Caco-2 (cell line): ENCODE data around the gene STK10. TPM values are rescaled to one million over a fixed set of nuclear protein-coding genes. Genes with fewer than 3 reads are reported as not detected.

Experiments used
- BruUV-seq: library from RNA; stranded (reverse); fragments of 400-500 nt; replicated peaks from 2 replicates; lab custom pipeline; 2021; lab: Mats Ljungman, UMichigan
- CTCF ChIA-PET: fragments of 300-600 bp; sonication (Branson Sonifier 250); formaldehyde crosslinking; loops from one replicate; lab custom pipeline; 2022; ENCODE audit warnings: antibody characterized with exemption; lab: Charles Lee
- POLR2A ChIA-PET: fragments of 300-600 bp; sonication (Branson Sonifier 250); formaldehyde crosslinking; loops from one replicate; lab custom pipeline; 2022; ENCODE audit warnings: antibody characterized with exemption; lab: Charles Lee
- DNase-seq, 2 experiments: peaks; one replicate each; pipeline versions ENCODE4 v3.0.0 to v3.0.0-alpha.2; 2020 to 2022
- H3K27me3 ChIP-seq: replicated peaks from 2 replicates; pipeline ENCODE4 v1.6.0; 2011; ENCODE audit warnings: low read length; ENCODE audit not compliant: control insufficient read depth, insufficient read depth
- H3K36me3 ChIP-seq: 2 replicates; pipeline ENCODE4 v1.5.1; 2011; ENCODE audit warnings: low read length; ENCODE audit not compliant: control insufficient read depth, insufficient read depth
- H3K4me1 ChIP-seq: fragments of 250-450 bp; sonication (Bioruptor Pico); 2 replicates; pipeline ENCODE4 v1.5.1; 2020; ENCODE audit warnings: mild to moderate bottlenecking
- H3K4me3 ChIP-seq: 2 replicates; pipeline ENCODE4 v1.5.1; 2011; ENCODE audit warnings: low read depth, mild to moderate bottlenecking, control low read depth, low read length
- H3K9me3 ChIP-seq: fragments of 250-450 bp; sonication (Bioruptor Pico); 2 replicates; pipeline ENCODE4 v1.5.1; 2020; ENCODE audit warnings: mild to moderate bottlenecking, moderate library complexity
- H3K27ac Mint-ChIP-seq: one replicate; pipeline ENCODE4 v1.8.0; 2022; ENCODE audit warnings: mixed read lengths; ENCODE audit not compliant: unreplicated experiment
- H3K27me3 Mint-ChIP-seq: one replicate; pipeline ENCODE4 v1.8.0; 2022; ENCODE audit warnings: mixed read lengths; ENCODE audit not compliant: insufficient read depth, unreplicated experiment
- H3K36me3 Mint-ChIP-seq: one replicate; pipeline ENCODE4 v1.8.0; 2022; ENCODE audit warnings: mild to moderate bottlenecking, mixed read lengths; ENCODE audit not compliant: insufficient read depth, unreplicated experiment
- H3K4me1 Mint-ChIP-seq: one replicate; pipeline ENCODE4 v1.8.0; 2022; ENCODE audit warnings: low read depth, mixed read lengths; ENCODE audit not compliant: unreplicated experiment
- H3K4me3 Mint-ChIP-seq: one replicate; pipeline ENCODE4 v1.8.0; 2022; ENCODE audit warnings: mild to moderate bottlenecking, moderate library complexity, mixed read lengths; ENCODE audit not compliant: unreplicated experiment
- H3K9me3 Mint-ChIP-seq: one replicate; pipeline ENCODE4 v1.8.0; 2022; ENCODE audit warnings: mixed read lengths; ENCODE audit not compliant: unreplicated experiment
- intact Hi-C: fragments of 100-400 bp; cut with micrococcal nuclease; formaldehyde crosslinking; loops from one replicate; pipeline ENCODE4 v1.10.0; 2022; ENCODE audit not compliant: unreplicated experiment
- total RNA-seq: library from RNA; stranded (reverse); gene quantifications from 2 replicates; pipeline ENCODE4 v1.2.3, GENCODE V29; 2022
- TF ChIP-seq, protein P1 (sequence below), 2 experiments: fragments of 200-600 bp in 1 of 2; IDR thresholded peaks; 1 replicate in 1 of 2; 2 replicates in 1 of 2; pipeline versions ENCODE4 v1.5.1 to v1.8.0; 2011 to 2022; ENCODE audit warnings: antibody characterized with exemption in 1 of 2, control low read depth in 1 of 2, inconsistent platforms in 1 of 2, low read depth in 1 of 2, low read length in 1 of 2, mild to moderate bottlenecking in 1 of 2, moderate library complexity in 1 of 2; ENCODE audit not compliant: insufficient read depth in 1 of 2, severe bottlenecking in 1 of 2, unreplicated experiment in 1 of 2

STK10 gene
- total RNA-seq, 1 experiment from 2014 or later: 10.3 TPM

DNA sequence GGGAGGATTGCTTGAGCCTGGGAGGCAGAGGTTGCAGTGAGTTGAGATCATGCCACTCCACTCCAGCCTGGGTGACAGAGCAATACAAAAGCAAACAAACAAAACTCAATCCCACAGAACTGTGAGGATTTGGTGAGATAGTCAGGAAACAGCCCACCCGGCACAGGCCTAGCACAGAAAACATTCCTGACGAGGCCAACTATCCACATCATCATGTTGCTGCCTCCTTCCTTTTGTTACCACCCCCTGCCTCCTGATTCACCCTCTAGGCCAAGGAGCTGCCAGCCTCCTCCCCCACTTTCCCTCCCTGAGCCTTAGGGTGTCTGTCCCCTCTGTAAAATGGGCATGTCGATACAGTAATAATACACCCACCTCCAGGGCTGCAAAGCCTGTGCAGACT, 39.0 kb downstream of the STK10 start:
- no peaks in the 10 kb centered on the region for H3K27me3 ChIP-seq
- H3K4me3 Mint-ChIP-seq: no peak overlapping the region
- no peak for DNase-seq
- H3K27me3 Mint-ChIP-seq: no peaks in the 10 kb centered on the region
- H3K4me1 Mint-ChIP-seq: peaks cover 36% of the 10 kb centered on the region
- no peak overlapping the region for H3K4me3 ChIP-seq
- H3K4me1 ChIP-seq: peaks cover 29% of the 10 kb centered on the region
- POLR2A ChIA-PET: no interaction called here
- no peaks in the 10 kb centered on the region for H3K36me3 Mint-ChIP-seq
- no peaks in the 10 kb centered on the region for H3K9me3 ChIP-seq
- intact Hi-C loops: no loop called here
- CTCF ChIA-PET: no interaction called here
- no peaks in the 10 kb centered on the region for H3K9me3 Mint-ChIP-seq
- no TSS peak for BruUV-seq
- H3K27ac Mint-ChIP-seq: peak overlapping the region; percentile 41
- H3K36me3 ChIP-seq: no peaks in the 10 kb centered on the region
- TF ChIP-seq, protein P1, sequence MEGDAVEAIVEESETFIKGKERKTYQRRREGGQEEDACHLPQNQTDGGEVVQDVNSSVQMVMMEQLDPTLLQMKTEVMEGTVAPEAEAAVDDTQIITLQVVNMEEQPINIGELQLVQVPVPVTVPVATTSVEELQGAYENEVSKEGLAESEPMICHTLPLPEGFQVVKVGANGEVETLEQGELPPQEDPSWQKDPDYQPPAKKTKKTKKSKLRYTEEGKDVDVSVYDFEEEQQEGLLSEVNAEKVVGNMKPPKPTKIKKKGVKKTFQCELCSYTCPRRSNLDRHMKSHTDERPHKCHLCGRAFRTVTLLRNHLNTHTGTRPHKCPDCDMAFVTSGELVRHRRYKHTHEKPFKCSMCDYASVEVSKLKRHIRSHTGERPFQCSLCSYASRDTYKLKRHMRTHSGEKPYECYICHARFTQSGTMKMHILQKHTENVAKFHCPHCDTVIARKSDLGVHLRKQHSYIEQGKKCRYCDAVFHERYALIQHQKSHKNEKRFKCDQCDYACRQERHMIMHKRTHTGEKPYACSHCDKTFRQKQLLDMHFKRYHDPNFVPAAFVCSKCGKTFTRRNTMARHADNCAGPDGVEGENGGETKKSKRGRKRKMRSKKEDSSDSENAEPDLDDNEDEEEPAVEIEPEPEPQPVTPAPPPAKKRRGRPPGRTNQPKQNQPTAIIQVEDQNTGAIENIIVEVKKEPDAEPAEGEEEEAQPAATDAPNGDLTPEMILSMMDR (IDR thresholded peaks at IDR 0.05; ENCODE audit: insufficient read depth in 1 of 2, low read depth in 1 of 2, low read length in 1 of 2, severe bottlenecking in 1 of 2, unreplicated experiment in 1 of 2): no peak

- intact Hi-C loops: no loop called here
- no TSS peak for BruUV-seq
- Histone ChIP-seq H3K27me3 (no peaks in the 10 kb centered on the region), H3K4me1 (peaks cover 36% of the 10 kb centered on the region), H3K4me3 (no peak overlapping the region), H3K9me3 (no peaks in the 10 kb centered on the region), H3K36me3 (no peaks in the 10 kb centered on the region)
- H3K27ac Mint-ChIP-seq: no peak overlapping the region
- no peaks in the 10 kb centered on the region for H3K27me3 Mint-ChIP-seq
- DNase-seq: no peak
- H3K9me3 Mint-ChIP-seq: no peaks in the 10 kb centered on the region
- TF ChIP-seq, protein P1 (IDR thresholded peaks at IDR 0.05; ENCODE audit: insufficient read depth in 1 of 2, low read depth in 1 of 2, low read length in 1 of 2, severe bottlenecking in 1 of 2, unreplicated experiment in 1 of 2): no peak
- no peaks in the 10 kb centered on the region for H3K36me3 Mint-ChIP-seq
- ChIA-PET CTCF (interaction anchor here (0.7 kb wide), 1 partner anchor 702 kb away, joined by 3 read pairs; no protein-coding TSS in a partner anchor), POLR2A (no interaction called here)
- no peak overlapping the region for H3K4me3 Mint-ChIP-seq
- peaks cover 41% of the 10 kb centered on the region for H3K4me1 Mint-ChIP-seq
These were observed 39.6 kb downstream of the STK10 start for GRCh38 chr5:172148381-172148780.

GRCh38 chr5:172147857-172148256, 40.2 kb downstream of the STK10 start:
- ChIA-PET POLR2A (no interaction called here), CTCF (no interaction called here)
- H3K4me3 ChIP-seq: no peak overlapping the region
- Mint-ChIP-seq H3K27me3 (no peaks in the 10 kb centered on the region), H3K4me1 (peaks cover 46% of the 10 kb centered on the region), H3K27ac (no peak overlapping the region), H3K4me3 (no peak overlapping the region), H3K36me3 (peaks cover 4% of the 10 kb centered on the region), H3K9me3 (no peaks in the 10 kb centered on the region)
- DNase-seq: no peak
- intact Hi-C loops: no loop called here
- TF ChIP-seq, protein P1 (IDR thresholded peaks at IDR 0.05; ENCODE audit: insufficient read depth in 1 of 2, low read depth in 1 of 2, low read length in 1 of 2, severe bottlenecking in 1 of 2, unreplicated experiment in 1 of 2): no peak
- no TSS peak for BruUV-seq
- H3K27me3 ChIP-seq: no peaks in the 10 kb centered on the region
- H3K9me3 ChIP-seq: no peaks in the 10 kb centered on the region
- H3K36me3 ChIP-seq: no peaks in the 10 kb centered on the region
- H3K4me1 ChIP-seq: peaks cover 41% of the 10 kb centered on the region
